IMR-90 (cell line): ENCODE data around the gene PRDM15. TPM values are rescaled to one million over a fixed set of nuclear protein-coding genes. Genes with fewer than 3 reads are reported as not detected.

Source experiments
- ELK1 ChIP-seq: fragments of 150-350 bp; IDR thresholded peaks from 2 replicates; pipeline ENCODE4 v1.6.1; 2016; ENCODE audit warnings: low read depth, mild to moderate bottlenecking, low read length, moderate library complexity, borderline replicate concordance
- NFE2L2 ChIP-seq: fragments of 150-350 bp; IDR thresholded peaks from 2 replicates; pipeline ENCODE4 v1.6.1; 2016; ENCODE audit warnings: low read depth, mild to moderate bottlenecking, low read length
- RAD21 ChIP-seq: IDR thresholded peaks from 2 replicates; pipeline ENCODE4 v1.6.1; 2012; ENCODE audit warnings: low read length, improper control_type of control experiment
- polyA plus RNA-seq, 3 experiments: library from polyadenylated mRNA; depleted of rRNA; stranded (reverse); fragments of >200 nt; gene quantifications; 2 replicates each; pipeline ENCODE4 v1.2.3, GENCODE V29; 2012; ENCODE audit warnings: low replicate concordance in 1 of 3
- total RNA-seq: library from RNA; depleted of rRNA; stranded (reverse); fragments of >200 nt; gene quantifications from 2 replicates; pipeline ENCODE4 v1.2.3, GENCODE V29; 2012

PRDM15 gene
- total and polyA plus RNA-seq, 2 of the 4 experiments (the other 2 are of a cell fraction), result 7.3 to 8.8 TPM

- TF ChIP-seq NFE2L2 (no peak), ELK1 (no peak), RAD21 (no peak)
Measured at GRCh38 chr21:41879190-41879998, at the start of gene PRDM15 (continued).
